ENCODE data around the gene CUBN. TPM values are rescaled to one million over a fixed set of nuclear protein-coding genes. Genes with fewer than 3 reads are reported as not detected.

CUBN gene
- total and polyA plus RNA-seq, 2 experiments from 2014 or later, result 0.41 to 0.65 TPM

DNA sequence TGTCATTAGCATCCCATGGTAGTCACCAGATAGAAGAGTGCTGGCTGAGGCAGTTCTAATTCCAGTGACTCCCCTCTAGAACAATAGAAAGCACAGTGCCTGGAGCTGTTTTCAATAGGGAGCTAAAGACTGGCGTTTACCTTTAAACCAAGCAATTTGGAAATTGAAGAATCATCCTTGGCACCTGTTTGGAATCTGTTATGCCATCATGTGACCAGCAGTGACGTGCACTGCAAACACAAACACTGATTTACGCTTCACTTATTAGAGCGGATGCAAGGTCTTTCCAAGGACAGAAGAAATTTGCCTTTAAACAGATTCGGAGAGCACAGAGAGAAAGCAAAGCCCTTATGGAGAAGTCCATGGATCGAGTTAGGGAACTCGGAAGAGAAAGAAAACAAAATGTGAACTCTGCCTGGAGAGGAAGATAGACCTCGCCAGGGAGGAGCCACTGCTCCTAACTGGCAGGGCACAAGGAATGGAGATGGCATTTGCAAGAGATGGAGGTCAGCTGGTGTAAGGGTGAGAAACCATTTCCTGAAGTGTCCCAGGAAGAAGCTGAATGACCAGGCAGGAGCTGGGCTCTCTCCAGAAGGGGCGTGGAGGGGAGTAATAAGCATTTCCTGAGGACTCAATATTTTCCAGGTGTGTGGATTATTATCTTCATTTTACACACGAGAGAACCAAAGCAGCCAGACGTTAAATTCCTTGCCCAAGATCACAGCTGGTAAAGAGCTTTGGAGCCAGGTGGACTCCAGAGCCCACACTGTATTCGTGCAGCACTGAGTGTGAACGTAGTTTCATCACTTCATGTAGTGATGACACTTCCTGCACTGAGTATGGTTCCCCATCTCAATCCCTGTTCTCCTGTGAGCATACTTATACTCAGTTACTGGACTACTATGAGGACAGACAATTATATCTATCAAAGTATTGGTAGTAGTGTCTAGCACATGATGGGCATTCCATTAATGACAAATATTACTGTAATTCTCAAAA lies 97.7 kb downstream of the CUBN start:
- in situ Hi-C loops (cut with MboI), result no loop called here
- Histone ChIP-seq H3F3A (ENCODE audit: insufficient read depth) (peaks cover 19% of the 10 kb centered on the region), H3K9ac (no peak overlapping the region), H3K9me2 (ENCODE audit: insufficient read depth) (no peaks in the 10 kb centered on the region), H3K27me3 (replicated peaks; ENCODE audit: insufficient read depth) (no peaks in the 10 kb centered on the region), H4K20me1 (ENCODE audit: insufficient read depth) (no peaks in the 10 kb centered on the region), H3K36me3 (ENCODE audit: low read depth) (no peaks in the 10 kb centered on the region), H3K79me2 (ENCODE audit: insufficient read depth) (no peaks in the 10 kb centered on the region), H3K4me3 (no peak overlapping the region), H3K27ac (no peak overlapping the region), H3K4me1 (ENCODE audit: insufficient read depth) (peaks cover 25% of the 10 kb centered on the region), H2AFZ (no peak overlapping the region), H3K9me3 (ENCODE audit: low read depth) (no peaks in the 10 kb centered on the region), H3K4me2 (ENCODE audit: unreplicated experiment) (no peak overlapping the region)
- no peak for TF ChIP-seq EZH2 (IDR thresholded peaks at IDR 0.05; ENCODE audit: insufficient read depth, poor library complexity, severe bottlenecking)
- TF ChIP-seq EZH2phosphoT487 (IDR thresholded peaks at IDR 0.05; ENCODE audit: insufficient read depth, low read depth), result no peak
- no peak for DNase-seq
- WGBS, 2 experiments (ENCODE audit: low coverage in 1 of 2, low lambda C conversion rate in 2 of 2, missing lambda C conversion rate in 2 of 2), result 71 to 80% methylated on average over 13 of the region's 13 CpGs

DNA sequence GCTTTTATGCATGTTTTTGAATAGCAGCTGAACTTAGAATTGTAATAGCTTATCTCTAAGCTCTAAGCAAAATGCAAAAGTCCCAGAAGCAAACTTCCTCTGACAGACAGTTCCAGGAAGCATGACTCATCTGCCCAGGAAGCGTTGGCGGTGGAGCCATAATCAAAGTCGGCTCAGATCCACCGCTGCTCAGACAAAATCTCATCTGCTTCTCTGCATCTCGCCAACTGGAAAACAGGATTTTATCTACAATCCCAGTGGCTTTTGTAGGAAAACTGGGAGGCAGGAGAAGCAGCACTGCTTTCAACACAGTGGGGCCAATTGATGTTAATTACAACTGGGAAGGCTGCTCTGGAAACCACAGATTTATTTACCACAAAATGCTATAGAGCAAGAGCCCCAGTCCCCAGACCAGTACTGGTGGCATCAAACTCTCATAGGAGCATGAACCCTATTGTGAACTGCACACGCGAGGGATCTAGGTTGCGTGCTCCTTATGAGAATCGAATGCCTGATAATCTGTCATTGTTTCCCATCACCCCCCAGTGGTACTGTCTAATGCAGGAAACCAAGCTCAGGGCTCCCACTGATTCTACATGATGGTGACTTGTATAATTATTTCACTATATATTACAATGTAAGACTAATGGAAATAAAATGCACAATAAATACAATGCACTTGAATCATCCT lies 99.9 kb downstream of the CUBN start:
- no peaks in the 10 kb centered on the region for H3K9me3 ChIP-seq (ENCODE audit: low read depth)
- H2AFZ ChIP-seq, result peak overlapping the region; percentile 22; the same call in 1 of the 2 replicates
- TF ChIP-seq EZH2 (IDR thresholded peaks at IDR 0.05; ENCODE audit: insufficient read depth, poor library complexity, severe bottlenecking), result no peak
- no peak for TF ChIP-seq EZH2phosphoT487 (IDR thresholded peaks at IDR 0.05; ENCODE audit: insufficient read depth, low read depth)
- no peaks in the 10 kb centered on the region for H3K27me3 ChIP-seq (replicated peaks; ENCODE audit: insufficient read depth)
- H3K36me3 ChIP-seq (ENCODE audit: low read depth), result no peaks in the 10 kb centered on the region
- peak; percentile 94 for DNase-seq
- H3K4me3 ChIP-seq, result peak overlapping the region; percentile 59
- peak overlapping the region; percentile 81 for H3K4me2 ChIP-seq (ENCODE audit: unreplicated experiment)
- H3K4me1 ChIP-seq (ENCODE audit: insufficient read depth), result peaks cover 43% of the 10 kb centered on the region
- H3K27ac ChIP-seq, result peak overlapping the region; percentile 99
- no peaks in the 10 kb centered on the region for H3K79me2 ChIP-seq (ENCODE audit: insufficient read depth)
- H4K20me1 ChIP-seq (ENCODE audit: insufficient read depth), result no peaks in the 10 kb centered on the region
- 2 to 6% methylated on average over 9 of the region's 9 CpGs for WGBS, 2 experiments (ENCODE audit: low coverage in 1 of 2, low lambda C conversion rate in 2 of 2, missing lambda C conversion rate in 2 of 2)
- in situ Hi-C loops (cut with MboI), result no loop called here
- H3K9ac ChIP-seq, result peak overlapping the region; percentile 78
- peaks cover 37% of the 10 kb centered on the region for H3F3A ChIP-seq (ENCODE audit: insufficient read depth)
- H3K9me2 ChIP-seq (ENCODE audit: insufficient read depth), result no peaks in the 10 kb centered on the region

DNA sequence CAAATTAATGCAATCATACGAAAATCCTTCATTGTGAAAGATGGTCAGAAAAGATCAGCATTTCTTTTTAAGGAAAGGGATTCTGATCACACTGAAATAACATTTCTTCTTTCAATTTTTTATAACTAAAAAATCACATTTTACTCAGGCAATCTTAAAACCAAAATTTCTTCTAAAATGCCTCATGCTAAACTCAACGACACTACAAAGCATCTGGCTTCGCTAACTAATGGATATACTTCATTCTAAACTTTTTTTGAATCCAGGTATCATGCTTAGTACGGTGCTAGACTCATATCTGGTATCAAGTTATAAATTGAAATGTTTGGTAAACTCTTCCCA lies 100.4 kb downstream of the CUBN start:
- in situ Hi-C loops (cut with MboI), result no loop called here
- Histone ChIP-seq H3K79me2 (ENCODE audit: insufficient read depth) (no peaks in the 10 kb centered on the region), H2AFZ (no peak overlapping the region), H4K20me1 (ENCODE audit: insufficient read depth) (no peaks in the 10 kb centered on the region), H3K4me3 (peak overlapping the region; percentile 59), H3K9ac (peak overlapping the region; percentile 78), H3K27me3 (replicated peaks; ENCODE audit: insufficient read depth) (no peaks in the 10 kb centered on the region), H3K4me1 (ENCODE audit: insufficient read depth) (peaks cover 49% of the 10 kb centered on the region), H3F3A (ENCODE audit: insufficient read depth) (peaks cover 42% of the 10 kb centered on the region), H3K9me3 (ENCODE audit: low read depth) (no peaks in the 10 kb centered on the region), H3K27ac (peak overlapping the region; percentile 99), H3K4me2 (ENCODE audit: unreplicated experiment) (peak overlapping the region; percentile 81), H3K36me3 (ENCODE audit: low read depth) (no peaks in the 10 kb centered on the region), H3K9me2 (ENCODE audit: insufficient read depth) (no peaks in the 10 kb centered on the region)
- 40 to 46% methylated on average over 4 of the region's 4 CpGs for WGBS, 2 experiments (ENCODE audit: low coverage in 1 of 2, low lambda C conversion rate in 2 of 2, missing lambda C conversion rate in 2 of 2)
- DNase-seq, result no peak
- TF ChIP-seq EZH2phosphoT487 (IDR thresholded peaks at IDR 0.05; ENCODE audit: insufficient read depth, low read depth) (no peak), EZH2 (IDR thresholded peaks at IDR 0.05; ENCODE audit: insufficient read depth, poor library complexity, severe bottlenecking) (no peak)

DNA sequence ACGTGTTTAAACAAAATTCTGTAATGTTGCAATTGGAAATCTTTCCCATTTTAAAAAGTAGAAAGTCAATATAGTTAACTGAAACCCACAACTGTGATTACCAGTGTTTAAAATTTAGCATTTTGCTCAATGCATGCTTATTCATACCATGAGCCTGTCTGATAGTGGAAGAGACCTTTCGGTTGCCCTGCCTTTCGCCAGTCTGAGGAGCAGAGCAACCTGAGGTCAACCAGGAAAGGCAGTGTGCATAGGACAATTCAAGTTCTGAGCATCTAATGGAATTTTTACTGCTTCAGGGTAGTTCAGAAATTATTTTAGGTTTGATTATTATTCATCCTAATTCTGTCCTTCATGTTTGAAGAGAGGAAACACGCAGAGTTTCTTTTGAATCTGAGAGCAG lies 100.8 kb downstream of the CUBN start:
- Histone ChIP-seq H3F3A (ENCODE audit: insufficient read depth) (peaks cover 46% of the 10 kb centered on the region), H4K20me1 (ENCODE audit: insufficient read depth) (no peaks in the 10 kb centered on the region), H3K27ac (peak overlapping the region; percentile 99), H3K36me3 (ENCODE audit: low read depth) (no peaks in the 10 kb centered on the region), H3K79me2 (ENCODE audit: insufficient read depth) (no peaks in the 10 kb centered on the region), H3K9me3 (ENCODE audit: low read depth) (no peaks in the 10 kb centered on the region), H3K9me2 (ENCODE audit: insufficient read depth) (no peaks in the 10 kb centered on the region), H2AFZ (no peak overlapping the region), H3K9ac (peak overlapping the region; percentile 78), H3K27me3 (replicated peaks; ENCODE audit: insufficient read depth) (no peaks in the 10 kb centered on the region), H3K4me2 (ENCODE audit: unreplicated experiment) (peak overlapping the region; percentile 81), H3K4me3 (no peak overlapping the region; the same call in 1 of the 2 replicates), H3K4me1 (ENCODE audit: insufficient read depth) (peaks cover 53% of the 10 kb centered on the region)
- TF ChIP-seq EZH2phosphoT487 (IDR thresholded peaks at IDR 0.05; ENCODE audit: insufficient read depth, low read depth) (no peak), EZH2 (IDR thresholded peaks at IDR 0.05; ENCODE audit: insufficient read depth, poor library complexity, severe bottlenecking) (no peak)
- in situ Hi-C loops (cut with MboI), result no loop called here
- DNase-seq, result peak; percentile 15
- WGBS, 2 experiments (ENCODE audit: low coverage in 1 of 2, low lambda C conversion rate in 2 of 2, missing lambda C conversion rate in 2 of 2), result 69 to 76% methylated on average over 4 of the region's 4 CpGs
